ENCODE data around the gene CCSER1.
"Not testable (repeated sequence)": the region's sequence is repeated elsewhere in the genome, so short reads cannot be mapped to it uniquely, and the experiment has no call there.

Gene CCSER1

GRCh38 chr4:90375081-90375480 is 247.9 kb downstream of the CCSER1 start:
- TF ChIP-seq CTCF (IDR thresholded peaks at IDR 0.05; ENCODE audit: extremely low read depth, missing control alignments): no peak
- no peak for DNase-seq (ENCODE audit: low spot score)

- no peak for TF ChIP-seq CTCF (IDR thresholded peaks at IDR 0.05; ENCODE audit: extremely low read depth, missing control alignments)
- DNase-seq (ENCODE audit: low spot score): no peak
Observed at GRCh38 chr4:90393215-90393614, 266.0 kb downstream of the CCSER1 start.

- no peak for TF ChIP-seq CTCF (IDR thresholded peaks at IDR 0.05; ENCODE audit: extremely low read depth, missing control alignments)
Observed at GRCh38 chr4:90403781-90404180, 276.6 kb downstream of the CCSER1 start.

GRCh38 chr4:90407897-90408296 is 280.7 kb downstream of the CCSER1 start:
- DNase-seq (ENCODE audit: low spot score): not testable (repeated sequence)

More at GRCh38 chr4:90403781-90404180, 276.6 kb downstream of the CCSER1 start:
- no peak for DNase-seq (ENCODE audit: low spot score)

GRCh38 chr4:90412786-90413185 is 285.6 kb downstream of the CCSER1 start:
- not testable (repeated sequence) for DNase-seq (ENCODE audit: low spot score)

GRCh38 chr4:90415116-90415515 is 287.9 kb downstream of the CCSER1 start:
- TF ChIP-seq CTCF (IDR thresholded peaks at IDR 0.05; ENCODE audit: extremely low read depth, missing control alignments): no peak
- no peak for DNase-seq (ENCODE audit: low spot score)

GRCh38 chr4:90419124-90419711 is 292.0 kb downstream of the CCSER1 start:
- DNase-seq (ENCODE audit: low spot score): peak; percentile 46
- peak; percentile 49 for TF ChIP-seq CTCF (IDR thresholded peaks at IDR 0.05; ENCODE audit: extremely low read depth, missing control alignments)

GRCh38 chr4:90421161-90421560 is 294.0 kb downstream of the CCSER1 start:
- TF ChIP-seq CTCF (IDR thresholded peaks at IDR 0.05; ENCODE audit: extremely low read depth, missing control alignments): no peak
- DNase-seq (ENCODE audit: low spot score): no peak
